Osteocyte (in vitro differentiated cells): Measurements from ENCODE around the gene PALM. TPM values are rescaled to one million over a fixed set of nuclear protein-coding genes. Genes with fewer than 3 reads are reported as not detected.

ENCODE experiments used
- DNase-seq: peaks from one replicate; pipeline ENCODE4 v3.0.0; 2021; ENCODE audit warnings: mixed read lengths; ENCODE audit not compliant: unreplicated experiment; ENCODE audit errors: extremely low spot score
- H3K27ac Mint-ChIP-seq: one replicate; pipeline ENCODE4 v1.8.0; 2021; ENCODE audit warnings: mild to moderate bottlenecking, mixed read lengths; ENCODE audit not compliant: unreplicated experiment
- H3K27me3 Mint-ChIP-seq: one replicate; pipeline ENCODE4 v1.8.0; 2021; ENCODE audit warnings: mixed read lengths; ENCODE audit not compliant: unreplicated experiment
- H3K36me3 Mint-ChIP-seq: one replicate; pipeline ENCODE4 v1.8.0; 2021; ENCODE audit warnings: mixed read lengths; ENCODE audit not compliant: unreplicated experiment
- H3K4me1 Mint-ChIP-seq: one replicate; pipeline ENCODE4 v1.8.0; 2021; ENCODE audit warnings: mixed read lengths; ENCODE audit not compliant: unreplicated experiment
- H3K4me3 Mint-ChIP-seq: one replicate; pipeline ENCODE4 v1.8.0; 2021; ENCODE audit warnings: mild to moderate bottlenecking, moderate library complexity, mixed read lengths; ENCODE audit not compliant: unreplicated experiment
- H3K9me3 Mint-ChIP-seq: one replicate; pipeline ENCODE4 v1.8.0; 2021; ENCODE audit warnings: mixed read lengths; ENCODE audit not compliant: unreplicated experiment
- total RNA-seq: library from RNA; stranded (reverse); gene quantifications from 2 replicates; pipeline ENCODE4 v1.2.1, GENCODE V29; 2021
- TF ChIP-seq, protein P1 (sequence below): fragments of 200-600 bp; sonication (generic); IDR thresholded peaks from 2 replicates; pipeline ENCODE4 v1.5.0; 2021; ENCODE audit warnings: antibody characterized with exemption, mild to moderate bottlenecking, moderate library complexity

The PALM gene
- total RNA-seq, 1 donor from 2014 or later, result 236 TPM

DNA sequence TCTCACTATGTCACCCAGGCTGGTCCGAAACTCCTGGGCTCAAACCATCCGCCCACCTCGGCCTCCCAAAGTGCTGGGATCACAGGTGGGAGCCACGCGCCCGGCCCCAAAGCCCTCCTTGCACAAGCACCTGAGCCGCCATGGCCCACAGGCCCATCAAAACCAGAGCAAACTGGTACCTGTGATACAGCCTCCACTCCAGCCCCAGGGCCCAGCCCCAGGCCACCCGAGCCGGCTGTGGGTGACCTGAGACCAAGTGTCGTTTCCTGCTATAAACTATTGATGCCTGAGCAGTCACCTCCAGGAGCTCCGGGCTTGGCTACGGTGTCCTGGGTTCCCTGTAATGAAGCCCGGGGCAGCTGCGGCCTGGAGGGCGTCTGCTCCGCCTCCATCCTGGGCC, 78.8 kb downstream of the PALM start:
- Mint-ChIP-seq H3K4me3 (no peak overlapping the region), H3K9me3 (no peaks in the 10 kb centered on the region), H3K27ac (no peak overlapping the region), H3K36me3 (no peaks in the 10 kb centered on the region), H3K27me3 (no peaks in the 10 kb centered on the region), H3K4me1 (peaks cover 53% of the 10 kb centered on the region)
- TF ChIP-seq, protein P1, sequence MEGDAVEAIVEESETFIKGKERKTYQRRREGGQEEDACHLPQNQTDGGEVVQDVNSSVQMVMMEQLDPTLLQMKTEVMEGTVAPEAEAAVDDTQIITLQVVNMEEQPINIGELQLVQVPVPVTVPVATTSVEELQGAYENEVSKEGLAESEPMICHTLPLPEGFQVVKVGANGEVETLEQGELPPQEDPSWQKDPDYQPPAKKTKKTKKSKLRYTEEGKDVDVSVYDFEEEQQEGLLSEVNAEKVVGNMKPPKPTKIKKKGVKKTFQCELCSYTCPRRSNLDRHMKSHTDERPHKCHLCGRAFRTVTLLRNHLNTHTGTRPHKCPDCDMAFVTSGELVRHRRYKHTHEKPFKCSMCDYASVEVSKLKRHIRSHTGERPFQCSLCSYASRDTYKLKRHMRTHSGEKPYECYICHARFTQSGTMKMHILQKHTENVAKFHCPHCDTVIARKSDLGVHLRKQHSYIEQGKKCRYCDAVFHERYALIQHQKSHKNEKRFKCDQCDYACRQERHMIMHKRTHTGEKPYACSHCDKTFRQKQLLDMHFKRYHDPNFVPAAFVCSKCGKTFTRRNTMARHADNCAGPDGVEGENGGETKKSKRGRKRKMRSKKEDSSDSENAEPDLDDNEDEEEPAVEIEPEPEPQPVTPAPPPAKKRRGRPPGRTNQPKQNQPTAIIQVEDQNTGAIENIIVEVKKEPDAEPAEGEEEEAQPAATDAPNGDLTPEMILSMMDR, result no peak
- no peak for DNase-seq

DNA sequence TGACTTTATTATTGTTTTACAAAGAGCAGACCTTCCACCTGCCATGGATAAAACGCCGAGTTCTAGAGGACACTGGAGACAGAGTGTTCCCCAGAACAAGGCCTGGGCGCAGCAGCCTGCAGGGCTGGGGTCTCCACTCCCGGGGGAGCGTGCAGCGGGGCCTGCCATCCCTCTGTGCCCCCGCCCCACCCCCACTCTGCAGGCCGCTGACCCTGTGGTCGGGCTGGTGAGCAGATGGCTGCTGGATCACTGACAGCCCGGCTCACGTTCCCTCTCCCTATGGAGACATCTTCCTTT, 79.9 kb downstream of the PALM start:
- Mint-ChIP-seq H3K4me3 (peak overlapping the region; percentile 24), H3K27me3 (no peaks in the 10 kb centered on the region), H3K9me3 (no peaks in the 10 kb centered on the region), H3K27ac (peak overlapping the region; percentile 83), H3K4me1 (peaks cover 45% of the 10 kb centered on the region), H3K36me3 (no peaks in the 10 kb centered on the region)
- no peak for DNase-seq
- TF ChIP-seq, protein P1, result no peak

GRCh38 chr19:788983-789700, 80.4 kb downstream of the PALM start:
- H3K9me3 Mint-ChIP-seq, result no peaks in the 10 kb centered on the region
- H3K4me1 Mint-ChIP-seq, result peaks cover 43% of the 10 kb centered on the region
- TF ChIP-seq, protein P1, result peak; percentile 13

DNA sequence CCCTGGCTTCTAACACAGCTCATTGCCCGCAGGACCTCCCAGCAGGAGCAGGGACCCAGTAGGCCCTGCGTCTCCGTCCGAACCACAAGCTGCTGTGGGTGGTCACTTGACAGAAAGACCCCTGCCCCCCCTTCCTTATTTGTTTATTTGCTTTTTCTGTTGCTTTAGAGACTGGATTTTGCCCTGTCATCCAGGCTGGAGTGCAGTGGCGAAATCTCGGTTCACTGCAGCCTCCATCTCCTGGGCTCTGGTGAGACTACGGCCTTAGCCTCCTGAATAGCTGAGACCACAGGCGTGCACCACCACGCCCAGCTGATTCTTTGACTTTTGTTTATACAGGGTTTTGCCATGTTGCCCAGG, 80.9 kb downstream of the PALM start:
- no peak for DNase-seq
- Mint-ChIP-seq H3K4me1 (peaks cover 38% of the 10 kb centered on the region), H3K27me3 (no peaks in the 10 kb centered on the region), H3K36me3 (no peaks in the 10 kb centered on the region), H3K4me3 (peak overlapping the region; percentile 12), H3K27ac (peak overlapping the region; percentile 83), H3K9me3 (no peaks in the 10 kb centered on the region)
- TF ChIP-seq, protein P1, result no peak

More at GRCh38 chr19:788983-789700, 80.4 kb downstream of the PALM start:
- Mint-ChIP-seq H3K27me3 (no peaks in the 10 kb centered on the region), H3K4me3 (peak overlapping the region; percentile 24), H3K27ac (peak overlapping the region; percentile 83), H3K36me3 (no peaks in the 10 kb centered on the region)
- DNase-seq, result no peak

DNA sequence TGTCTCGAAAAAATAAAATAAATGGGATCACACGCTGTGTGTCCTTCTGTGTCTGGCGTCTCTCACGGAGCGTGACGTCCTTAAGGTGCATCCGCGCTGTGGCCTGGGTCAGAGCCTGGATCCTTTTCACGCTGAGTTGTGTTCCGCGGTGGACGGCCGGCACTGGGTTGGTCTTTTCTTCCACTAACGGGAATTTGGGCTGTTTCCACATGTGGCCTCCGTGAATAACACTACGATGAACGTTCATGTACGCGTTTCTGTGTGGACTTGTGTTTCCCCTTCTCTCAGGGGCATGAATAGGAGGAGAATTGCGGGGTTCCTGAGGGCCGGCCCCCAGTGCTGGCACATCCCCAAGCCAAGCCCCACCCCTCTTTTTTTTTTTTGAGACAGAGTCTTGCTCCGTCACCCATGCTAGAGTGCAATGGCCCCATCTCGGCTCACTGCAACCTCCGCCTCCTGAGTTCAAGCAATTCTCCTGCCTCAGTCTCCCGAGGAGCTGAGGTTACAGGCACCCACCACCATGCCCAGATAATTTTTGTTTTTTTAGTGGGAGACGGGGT, 82.4 kb downstream of the PALM start:
- no peaks in the 10 kb centered on the region for H3K36me3 Mint-ChIP-seq
- H3K4me3 Mint-ChIP-seq, result no peak overlapping the region
- peak overlapping the region; percentile 47 for H3K27ac Mint-ChIP-seq
- DNase-seq, result no peak
- TF ChIP-seq, protein P1, result no peak
- no peaks in the 10 kb centered on the region for H3K27me3 Mint-ChIP-seq
- H3K9me3 Mint-ChIP-seq, result no peaks in the 10 kb centered on the region
- H3K4me1 Mint-ChIP-seq, result peaks cover 37% of the 10 kb centered on the region
